Cardiac fibroblast (primary cell): ENCODE data around the gene LRRC4C.

ENCODE experiments used
- DNase-seq, 2 donors: peaks; one replicate each; pipeline versions ENCODE4 v3.0.0 to v3.0.0-alpha.2; 2010; ENCODE audit warnings: low read depth in 2 of 2
- H3K4me3 ChIP-seq, 2 donors: replicated peaks in 1 of 2; 1 replicate in 1 of 2; 2 replicates in 1 of 2; pipeline ENCODE4 v1.5.1; 2011; ENCODE audit warnings: low read depth in 2 of 2, low read length in 2 of 2, mild to moderate bottlenecking in 2 of 2, moderate library complexity in 1 of 2
- CTCF ChIP-seq: IDR thresholded peaks from one replicate; pipeline ENCODE4 v1.5.1; 2011; ENCODE audit warnings: low read depth, mild to moderate bottlenecking, low read length, inconsistent platforms

The LRRC4C gene

GRCh38 chr11:41400819-41401382 is 58.6 kb downstream of the LRRC4C start:
- no peak for TF ChIP-seq CTCF
- no peak overlapping the region for H3K4me3 ChIP-seq
- DNase-seq: no peak

- no peak for TF ChIP-seq CTCF
- H3K4me3 ChIP-seq: no peak overlapping the region
- no peak for DNase-seq
These were observed 59.3 kb downstream of the LRRC4C start for GRCh38 chr11:41400124-41400523.

DNA sequence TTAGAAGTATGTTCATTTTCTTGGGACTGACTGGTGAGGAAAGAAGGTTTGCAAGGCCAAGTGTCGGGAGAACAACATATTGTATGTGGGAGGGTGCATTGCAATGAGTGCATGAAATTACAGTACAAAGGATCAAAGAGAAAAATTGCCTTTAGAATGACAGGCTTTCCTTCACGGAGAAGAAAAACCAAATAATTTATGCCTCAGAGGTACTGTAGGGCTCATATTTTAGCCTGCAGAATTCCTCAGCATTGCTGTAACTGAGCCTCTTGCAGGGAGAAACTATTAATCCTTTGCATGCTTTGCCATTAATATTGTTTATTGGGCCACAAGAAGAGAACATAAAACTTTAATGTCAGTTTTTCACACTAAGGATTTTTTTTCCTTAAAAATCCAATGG is 60.1 kb downstream of the LRRC4C start:
- no peak overlapping the region for H3K4me3 ChIP-seq
- no peak for DNase-seq
- TF ChIP-seq CTCF: no peak

DNA sequence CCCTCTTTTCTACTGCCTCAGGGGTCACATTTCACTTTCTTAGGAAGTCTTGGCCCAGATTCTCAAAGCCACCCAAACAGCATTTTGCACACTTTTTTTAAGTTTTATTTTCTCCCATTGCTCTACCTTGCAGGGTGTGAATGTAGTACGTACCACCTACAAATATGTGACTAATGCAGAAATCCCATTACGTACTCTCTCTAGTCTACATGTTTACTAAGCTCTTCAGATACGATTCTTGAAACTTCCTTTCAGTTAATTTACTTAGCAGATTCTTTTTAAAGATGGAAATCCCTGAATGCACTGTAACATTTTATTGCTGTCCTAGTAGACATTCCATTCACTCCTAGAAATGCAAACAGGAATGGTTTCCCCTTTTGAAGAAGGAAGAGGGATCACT is 61.3 kb downstream of the LRRC4C start:
- H3K4me3 ChIP-seq: no peak overlapping the region
- no peak for DNase-seq
- TF ChIP-seq CTCF: no peak

GRCh38 chr11:41394521-41395195 is 64.8 kb downstream of the LRRC4C start:
- no peak overlapping the region for H3K4me3 ChIP-seq
- no peak for TF ChIP-seq CTCF
- no peak for DNase-seq

GRCh38 chr11:41392596-41392995 is 66.9 kb downstream of the LRRC4C start:
- TF ChIP-seq CTCF: no peak
- H3K4me3 ChIP-seq: no peak overlapping the region
- DNase-seq: no peak

DNA sequence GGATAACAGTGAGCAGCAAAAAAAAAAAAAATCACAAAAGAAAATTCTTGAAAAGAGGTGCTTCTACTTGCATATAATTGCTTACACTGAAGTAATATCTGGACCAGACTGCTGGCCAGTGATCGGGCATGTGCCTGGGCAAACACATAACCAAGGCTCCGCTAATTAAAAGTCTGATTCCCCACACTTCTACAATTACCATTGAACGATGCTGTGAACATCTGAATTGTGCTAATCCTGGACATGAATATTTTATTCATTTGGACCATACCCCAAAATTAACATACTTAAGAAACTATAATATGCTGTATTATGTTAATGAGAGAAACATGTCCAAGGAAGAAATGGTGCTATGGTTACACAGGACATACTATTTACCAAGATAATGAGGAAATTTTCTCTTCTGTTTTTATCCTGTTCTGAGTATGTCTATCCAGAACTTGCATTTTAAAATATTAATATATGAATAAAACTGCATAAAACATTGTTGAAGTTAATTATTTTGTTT is 69.8 kb downstream of the LRRC4C start:
- DNase-seq: no peak
- no peak for TF ChIP-seq CTCF
- H3K4me3 ChIP-seq: no peak overlapping the region
